K562 (cell line): Measurements from ENCODE around the gene CACNA1A. TPM values are rescaled to one million over a fixed set of nuclear protein-coding genes. Genes with fewer than 3 reads are reported as not detected.

Source experiments
- ARNT ChIP-seq, 2 experiments: fragments of 450-650 bp; IDR thresholded peaks; 2 replicates each; pipeline ENCODE4 v1.6.1; 2016; ENCODE audit warnings: mild to moderate bottlenecking in 1 of 2
- DPF2 ChIP-seq: fragments of 450-650 bp; IDR thresholded peaks from 2 replicates; pipeline ENCODE4 v1.6.1; 2016
- ETV6 ChIP-seq, 3 experiments: fragments of 150-350 bp in 1 of 3; sonication (generic) in 1 of 3; formaldehyde crosslinking in 1 of 3; IDR thresholded peaks; 2 replicates each; pipeline versions ENCODE4 v1.6.1 to v1.8.0; 2014 to 2022; ENCODE audit warnings: borderline replicate concordance in 2 of 3, low read depth in 2 of 3, antibody characterized with exemption in 1 of 3, low read length in 1 of 3, mild to moderate bottlenecking in 1 of 3, missing genetic modification reagents in 1 of 3
- GABPB1 ChIP-seq: sonication (generic); formaldehyde crosslinking; IDR thresholded peaks from 2 replicates; pipeline ENCODE4 v1.8.0; 2022; ENCODE audit warnings: mild to moderate bottlenecking, missing genetic modification reagents
- GATAD2A ChIP-seq: fragments of 450-650 bp; IDR thresholded peaks from 2 replicates; pipeline ENCODE4 v1.6.1; 2017
- HMGN3 ChIP-seq: IDR thresholded peaks from 2 replicates; pipeline ENCODE4 v1.6.1; 2011; ENCODE audit warnings: borderline replicate concordance, low read depth, mild to moderate bottlenecking, mixed read lengths, low read length; ENCODE audit not compliant: insufficient read length; ENCODE audit errors: extremely low read depth
- KLF13 ChIP-seq: fragments of 450-650 bp; IDR thresholded peaks from 2 replicates; pipeline ENCODE4 v1.6.1; 2016; ENCODE audit warnings: missing genetic modification characterization, low read depth, mild to moderate bottlenecking, missing compliant biosample characterization, moderate library complexity, borderline replicate concordance
- MBD1 ChIP-seq: fragments of 250-450 bp; sonication (Bioruptor Pico); IDR thresholded peaks from 2 replicates; pipeline ENCODE4 v1.8.0; 2022; ENCODE audit warnings: inconsistent platforms
- MYC ChIP-seq, 2 experiments: fragments of 250-450 bp in 1 of 2; sonication (Bioruptor Pico) in 1 of 2; IDR thresholded peaks; 2 replicates each; pipeline versions ENCODE4 v1.5.1 to v1.6.1; 2012 to 2021; ENCODE audit warnings: low read depth in 2 of 2, borderline replicate concordance in 1 of 2, improper control_type of control experiment in 1 of 2, low read length in 1 of 2, mild to moderate bottlenecking in 1 of 2, moderate library complexity in 1 of 2
- NFIX ChIP-seq: fragments of 250-450 bp; sonication (Bioruptor Pico); IDR thresholded peaks from 2 replicates; pipeline ENCODE4 v1.4.0; 2020; ENCODE audit warnings: low read depth, mild to moderate bottlenecking, moderate library complexity
- NR2C1 ChIP-seq, 2 experiments: fragments of 450-650 bp; IDR thresholded peaks; 2 replicates each; pipeline ENCODE4 v1.6.1; 2017; ENCODE audit warnings: mild to moderate bottlenecking in 2 of 2, antibody characterized with exemption in 1 of 2, inconsistent platforms in 1 of 2, missing compliant biosample characterization in 1 of 2, missing genetic modification characterization in 1 of 2
- RBM34 ChIP-seq: fragments of 200-400 bp; formaldehyde crosslinking; IDR thresholded peaks from 2 replicates; pipeline ENCODE4 v1.6.1; 2018; ENCODE audit warnings: low read length, borderline replicate concordance; ENCODE audit not compliant: insufficient read depth
- RNF2 ChIP-seq: sonication (generic); IDR thresholded peaks from 2 replicates; pipeline ENCODE4 v1.6.1; 2016
- TSC22D4 ChIP-seq: fragments of 450-650 bp; IDR thresholded peaks from 2 replicates; pipeline ENCODE4 v1.6.1; 2016; ENCODE audit warnings: missing genetic modification characterization, missing biosample characterization, control low read depth
- USF1 ChIP-seq: sonication (generic); formaldehyde crosslinking; IDR thresholded peaks from 2 replicates; pipeline ENCODE4 v1.9.0; 2022; ENCODE audit warnings: mild to moderate bottlenecking, missing genetic modification reagents
- WHSC1 ChIP-seq: IDR thresholded peaks from one replicate; pipeline ENCODE4 v1.6.1; 2012; ENCODE audit warnings: low read length, control low read depth, inconsistent platforms
- ZBTB8A ChIP-seq: fragments of 450-650 bp; IDR thresholded peaks from 2 replicates; pipeline ENCODE4 v1.6.1; 2018; ENCODE audit warnings: mild to moderate bottlenecking, moderate library complexity; ENCODE audit not compliant: partially characterized antibody
- polyA plus RNA-seq, 8 experiments: library from polyadenylated mRNA; depleted of rRNA in 4 of 8; stranded (reverse) in 5 of 8; unstranded in 3 of 8; fragments of >200 nt; fragmentation: Nextera tagmentation in 2 of 8; fragmentation: Illumina TruSeq in 1 of 8; extraction: Ambion mirVana in 2 of 8; extraction: Trizol in 1 of 8; gene quantifications; 2 replicates each; pipeline versions ENCODE4 v1.2.1 to v1.2.3, GENCODE V29; 2011 to 2014; ENCODE audit warnings: inconsistent platforms in 1 of 8, missing spikeins in 1 of 8
- total RNA-seq, 7 experiments: library from RNA; depleted of rRNA in 6 of 7; stranded (reverse); fragments of >200 nt in 6 of 7; fragmentation: Illumina TruSeq in 2 of 7; extraction: Trizol in 2 of 7; gene quantifications; 2 replicates each; pipeline versions ENCODE4 v1.2.1 to v1.2.3, GENCODE V29; 2011 to 2021; ENCODE audit warnings: low replicate concordance in 1 of 7
- TF ChIP-seq, protein P1 (sequence below): sonication (generic); formaldehyde crosslinking; IDR thresholded peaks from 2 replicates; pipeline ENCODE4 v1.9.0; 2022; ENCODE audit warnings: mild to moderate bottlenecking, missing genetic modification reagents
- TF ChIP-seq, protein P2 (sequence below), 2 experiments: fragments of 450-650 bp in 1 of 2; sonication (generic) in 1 of 2; formaldehyde crosslinking; conservative IDR thresholded peaks; 2 replicates each; pipeline versions ENCODE4 v1.4.0 to v1.8.1; 2020 to 2022; ENCODE audit warnings: mild to moderate bottlenecking in 1 of 2, missing genetic modification reagents in 1 of 2

CACNA1A gene
- total and polyA plus RNA-seq, 9 of the 15 experiments (the other 6 are each of a cell fraction or from before 2014, with no cell fraction given) = 0.03 to 0.20 (median 0.09) TPM; not detected in 1

- TF ChIP-seq HMGN3 (no peak), RNF2 (no peak), GATAD2A (no peak), ARNT (IDR thresholded peaks at IDR 0.05) (no peak), WHSC1 (no peak), KLF13 (tag) (no peak), RBM34 (no peak), NR2C1 (IDR thresholded peaks at IDR 0.05) (no peak), NR2C1 (tag; IDR thresholded peaks at IDR 0.05) (0 out of 2 replicates have a peak, but pooled peaks have one; percentile 31), ZBTB8A (no peak), MBD1 (CRISPR knock-in tag) (no peak), TSC22D4 (tag) (no peak), ETV6 (IDR thresholded peaks at IDR 0.05; ENCODE audit: borderline replicate concordance in 1 of 2, low read depth in 2 of 2, low read length in 1 of 2) (no peak), ETV6 (CRISPR knock-in tag; IDR thresholded peaks at IDR 0.05; ENCODE audit: borderline replicate concordance) (no peak), GABPB1 (CRISPR knock-in tag) (peak; percentile 95), MYC (IDR thresholded peaks at IDR 0.05; ENCODE audit: low read depth, low read length) (no peak), MYC (CRISPR knock-in tag; IDR thresholded peaks at IDR 0.05; ENCODE audit: borderline replicate concordance, low read depth) (no peak), NFIX (CRISPR knock-in tag) (no peak), USF1 (CRISPR knock-in tag) (peak; percentile 76), DPF2 (peak; percentile 30; the same call in 1 of the 2 replicates)
- TF ChIP-seq, protein P1, sequence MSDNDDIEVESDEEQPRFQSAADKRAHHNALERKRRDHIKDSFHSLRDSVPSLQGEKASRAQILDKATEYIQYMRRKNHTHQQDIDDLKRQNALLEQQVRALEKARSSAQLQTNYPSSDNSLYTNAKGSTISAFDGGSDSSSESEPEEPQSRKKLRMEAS (CRISPR knock-in tag) = no peak
- TF ChIP-seq, protein P2, sequence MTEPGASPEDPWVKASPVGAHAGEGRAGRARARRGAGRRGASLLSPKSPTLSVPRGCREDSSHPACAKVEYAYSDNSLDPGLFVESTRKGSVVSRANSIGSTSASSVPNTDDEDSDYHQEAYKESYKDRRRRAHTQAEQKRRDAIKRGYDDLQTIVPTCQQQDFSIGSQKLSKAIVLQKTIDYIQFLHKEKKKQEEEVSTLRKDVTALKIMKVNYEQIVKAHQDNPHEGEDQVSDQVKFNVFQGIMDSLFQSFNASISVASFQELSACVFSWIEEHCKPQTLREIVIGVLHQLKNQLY (CRISPR knock-in tag; conservative IDR thresholded peaks at IDR 0.05) = no peak
Measured at GRCh38 chr19:13396250-13397080, 109.8 kb downstream of the CACNA1A start (continued).
